ENCODE data around the gene YAP1. TPM values are rescaled to one million over a fixed set of nuclear protein-coding genes. Genes with fewer than 3 reads are reported as not detected.

The YAP1 gene
- polyA plus RNA-seq, 3 donors: not detected

GRCh38 chr11:102196351-102196750 lies 86.1 kb downstream of the YAP1 start:
- H3K27me3 ChIP-seq (ENCODE audit: control insufficient read depth in 2 of 2, insufficient read depth in 2 of 2, low read length in 2 of 2): peaks cover 2% of the 10 kb centered on the region in 2 donors
- H3K79me2 ChIP-seq (ENCODE audit: insufficient read depth, low read length): no peaks in the 10 kb centered on the region
- no peak overlapping the region for H3K27ac Mint-ChIP-seq
- H3K4me1 Mint-ChIP-seq: no peaks in the 10 kb centered on the region
- H3K27me3 Mint-ChIP-seq (ENCODE audit: low read depth in 3 of 3): peaks cover 3 to 12% (median 8%) of the 10 kb centered on the region in 3 donors
- no peak overlapping the region for H3K4me2 ChIP-seq (replicated peaks; ENCODE audit: extremely low read depth, low read length, poor library complexity, severe bottlenecking)
- H3K36me3 Mint-ChIP-seq: no peaks in the 10 kb centered on the region
- H3K4me3 ChIP-seq (replicated peaks in 1 of 3; ENCODE audit: low read depth in 2 of 3, low read length in 3 of 3): no peak overlapping the region
- H4K20me1 ChIP-seq (ENCODE audit: insufficient read depth, low read length): no peaks in the 10 kb centered on the region
- no peaks in the 10 kb centered on the region for H3K4me1 ChIP-seq (ENCODE audit: control insufficient read depth in 1 of 2, insufficient read depth in 2 of 2, low read length in 2 of 2)
- H3K27ac ChIP-seq (ENCODE audit: low read depth in 1 of 2, low read length in 2 of 2): no peak overlapping the region
- H3K9ac ChIP-seq (ENCODE audit: insufficient read depth, low read length, poor library complexity, severe bottlenecking): no peak overlapping the region
- no peak overlapping the region for H2AFZ ChIP-seq (ENCODE audit: insufficient read depth, low read depth, low read length, poor library complexity, severe bottlenecking)
- H3K9me3 Mint-ChIP-seq: peaks cover 0 to 7% (median 3%) of the 10 kb centered on the region in 7 donors
- no peak for DNase-seq
- no peaks in the 10 kb centered on the region for H3K9me3 ChIP-seq (replicated peaks in 1 of 2; ENCODE audit: control insufficient read depth in 1 of 2, insufficient read depth in 1 of 2, low read length in 2 of 2)
- WGBS (ENCODE audit: insufficient coverage): no CpG with 5 or more reads among the region's 1 CpG
- no peaks in the 10 kb centered on the region for H3K36me3 ChIP-seq (replicated peaks in 1 of 2; ENCODE audit: control insufficient read depth in 1 of 2, insufficient read depth in 2 of 2, low read length in 2 of 2)
- H3K4me3 Mint-ChIP-seq: no peak overlapping the region
- intact Hi-C loops (cut with micrococcal nuclease): no loop called here
- TF ChIP-seq CTCF (IDR thresholded peaks at IDR 0.05): no peak

GRCh38 chr11:102196816-102197215 lies 86.6 kb downstream of the YAP1 start:
- WGBS (ENCODE audit: insufficient coverage): no CpG with 5 or more reads among the region's 3 CpGs
- Mint-ChIP-seq H3K27me3 (ENCODE audit: low read depth in 3 of 3) (peaks cover 3 to 12% (median 8%) of the 10 kb centered on the region in 3 donors), H3K4me3 (no peak overlapping the region), H3K27ac (no peak overlapping the region), H3K9me3 (peaks cover 0 to 7% (median 3%) of the 10 kb centered on the region in 7 donors), H3K4me1 (no peaks in the 10 kb centered on the region), H3K36me3 (no peaks in the 10 kb centered on the region)
- Histone ChIP-seq H4K20me1 (ENCODE audit: insufficient read depth, low read length) (no peaks in the 10 kb centered on the region), H3K27ac (ENCODE audit: low read depth in 1 of 2, low read length in 2 of 2) (no peak overlapping the region), H3K4me1 (ENCODE audit: control insufficient read depth in 1 of 2, insufficient read depth in 2 of 2, low read length in 2 of 2) (no peaks in the 10 kb centered on the region), H3K79me2 (ENCODE audit: insufficient read depth, low read length) (no peaks in the 10 kb centered on the region), H3K9me3 (replicated peaks in 1 of 2; ENCODE audit: control insufficient read depth in 1 of 2, insufficient read depth in 1 of 2, low read length in 2 of 2) (no peaks in the 10 kb centered on the region), H3K27me3 (ENCODE audit: control insufficient read depth in 2 of 2, insufficient read depth in 2 of 2, low read length in 2 of 2) (peaks cover 2% of the 10 kb centered on the region in 2 donors), H3K4me3 (replicated peaks in 1 of 3; ENCODE audit: low read depth in 2 of 3, low read length in 3 of 3) (no peak overlapping the region), H3K9ac (ENCODE audit: insufficient read depth, low read length, poor library complexity, severe bottlenecking) (no peak overlapping the region), H3K4me2 (replicated peaks; ENCODE audit: extremely low read depth, low read length, poor library complexity, severe bottlenecking) (no peak overlapping the region), H2AFZ (ENCODE audit: insufficient read depth, low read depth, low read length, poor library complexity, severe bottlenecking) (no peak overlapping the region), H3K36me3 (replicated peaks in 1 of 2; ENCODE audit: control insufficient read depth in 1 of 2, insufficient read depth in 2 of 2, low read length in 2 of 2) (no peaks in the 10 kb centered on the region)
- intact Hi-C loops (cut with micrococcal nuclease): no loop called here
- no peak for TF ChIP-seq CTCF (IDR thresholded peaks at IDR 0.05)
- no peak for DNase-seq

Measured in CD14-positive monocyte (primary cell).